HG03558 (cell line): Measurements from ENCODE around the gene FHOD3.

Experiments
- ATAC-seq: cut with Tn5 transposase; IDR thresholded peaks from one replicate; pipeline ENCODE4 v1.9.1; 2021; ENCODE audit warnings: moderate number of reproducible peaks; ENCODE audit not compliant: unreplicated experiment; ENCODE audit errors: extremely low read depth

FHOD3 gene

GRCh38 chr18:36672437-36673344 lies 375.2 kb downstream of the FHOD3 start:
- no peak for ATAC-seq

GRCh38 chr18:36673452-36673851 lies 375.9 kb downstream of the FHOD3 start:
- no peak for ATAC-seq

GRCh38 chr18:36675076-36675475 lies 377.6 kb downstream of the FHOD3 start:
- no peak for ATAC-seq

DNA sequence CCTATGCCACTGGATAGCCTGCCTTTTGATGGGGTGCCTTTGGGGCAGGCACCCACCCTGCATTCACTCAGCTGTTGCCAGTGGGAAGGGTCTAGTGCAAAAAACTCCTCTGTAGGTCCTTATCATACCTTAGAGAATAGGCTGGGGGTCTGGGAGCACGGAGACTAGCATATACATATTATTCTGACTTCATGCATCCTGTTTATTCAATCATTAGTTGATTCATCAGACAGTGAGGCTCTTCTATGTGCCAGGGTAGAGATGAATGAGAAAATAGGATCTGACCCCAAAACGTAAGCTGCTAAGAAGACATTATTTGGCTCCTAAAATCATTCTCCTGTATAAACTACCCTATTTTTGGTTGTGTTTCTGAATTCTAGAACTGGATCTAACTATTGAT lies 378.0 kb downstream of the FHOD3 start:
- no peak for ATAC-seq

GRCh38 chr18:36676629-36677028 lies 379.1 kb downstream of the FHOD3 start:
- ATAC-seq = no peak

- no peak for ATAC-seq
Measured at GRCh38 chr18:36680042-36680441, 382.5 kb downstream of the FHOD3 start.

GRCh38 chr18:36685580-36685979 lies 388.1 kb downstream of the FHOD3 start:
- ATAC-seq = no peak

DNA sequence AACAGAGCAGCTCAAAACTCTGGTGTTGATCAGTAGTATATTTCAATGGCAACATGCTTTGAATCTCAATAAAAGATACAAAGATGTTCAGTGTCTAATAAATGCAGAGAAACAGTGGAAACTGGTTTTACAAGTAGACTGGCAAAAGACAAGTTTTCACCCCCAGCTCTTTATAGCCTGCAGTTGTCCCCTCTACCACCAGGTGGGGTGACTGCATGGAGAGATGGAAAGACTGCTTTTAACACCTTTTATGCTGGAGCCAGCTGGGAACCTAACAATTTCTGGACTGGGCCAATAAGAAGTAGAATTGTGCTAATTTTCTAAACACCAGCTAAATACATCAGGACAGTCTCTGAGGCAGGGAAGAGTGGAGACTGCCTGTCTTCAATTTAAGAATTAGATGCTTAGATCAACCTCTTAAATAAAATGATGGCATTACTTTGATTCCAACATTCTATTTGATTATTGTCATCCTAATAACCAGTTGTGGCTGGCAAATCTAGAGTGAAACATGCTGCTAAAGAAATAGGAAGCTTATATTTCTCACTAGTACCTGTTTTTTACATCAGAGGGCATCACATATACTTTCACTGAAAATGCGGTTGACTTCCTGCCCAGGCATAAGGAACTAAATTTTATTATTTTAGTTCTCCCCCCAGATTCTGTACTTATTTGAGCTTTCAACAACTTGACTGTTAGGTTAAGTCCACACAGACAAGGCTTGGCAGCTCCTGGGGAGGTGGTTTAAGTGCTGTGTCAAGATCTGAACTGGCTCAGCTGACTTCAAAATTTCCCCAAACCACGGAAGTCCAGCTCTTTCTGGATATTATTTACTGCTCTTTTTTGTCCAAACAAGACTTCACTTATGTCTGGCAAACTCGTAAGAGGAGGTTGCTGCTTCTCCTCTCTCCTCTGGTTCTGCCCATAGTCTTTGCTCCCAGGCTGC lies 390.8 kb downstream of the FHOD3 start:
- no peak for ATAC-seq

- ATAC-seq = no peak
Measured at GRCh38 chr18:36692371-36692770, 394.9 kb downstream of the FHOD3 start.

DNA sequence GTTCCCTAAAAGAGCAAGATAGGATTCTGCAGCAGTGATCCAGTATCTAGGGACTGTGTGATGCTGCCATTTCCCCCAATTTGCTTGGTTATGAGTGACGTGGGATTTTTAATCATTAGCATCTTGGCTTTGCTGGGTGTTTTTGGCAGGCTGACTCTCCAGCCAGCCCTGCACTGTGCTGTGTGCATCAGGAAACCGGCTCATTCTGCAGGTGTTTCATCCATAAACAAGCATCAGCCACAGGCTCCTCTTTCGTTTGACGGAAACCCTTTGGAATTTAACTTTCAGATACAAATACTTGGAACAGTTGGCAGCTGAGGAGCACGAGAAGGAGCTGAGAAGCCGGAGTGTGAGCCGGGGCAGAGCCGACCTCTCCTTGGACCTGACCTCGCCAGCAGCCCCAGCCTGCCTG lies 395.4 kb downstream of the FHOD3 start:
- ATAC-seq = no peak

DNA sequence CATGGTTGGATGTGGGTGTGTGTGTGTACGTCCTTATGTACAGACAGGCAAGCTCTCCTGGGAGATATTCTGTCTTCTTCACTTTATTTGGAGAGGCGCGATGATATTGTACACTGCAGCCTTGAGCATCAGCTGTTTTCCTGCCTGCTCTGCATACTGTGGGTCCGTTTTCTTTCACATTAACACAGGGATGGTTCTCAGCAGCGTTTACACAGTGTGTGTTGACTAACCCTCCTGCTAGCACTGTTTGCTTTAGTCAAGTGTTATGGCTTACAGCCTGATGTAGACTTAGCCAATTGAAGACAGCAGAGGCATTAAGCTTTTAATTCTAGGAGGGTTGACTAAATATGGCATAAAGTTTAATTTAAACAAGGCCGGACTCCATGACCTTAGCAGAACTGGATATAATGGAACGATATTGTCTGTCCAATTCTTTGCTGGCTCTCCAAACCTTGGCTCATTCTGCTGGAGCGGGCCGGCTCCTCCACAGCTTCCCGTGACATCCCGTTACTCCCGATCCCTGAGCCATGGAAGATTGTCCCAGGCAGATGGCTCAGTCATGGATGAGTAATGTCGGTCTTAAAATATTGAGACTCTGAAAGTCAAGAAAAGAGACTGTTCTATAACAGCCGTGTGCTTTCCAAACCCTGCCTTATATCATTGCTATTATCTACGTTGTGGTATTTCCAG lies 396.6 kb downstream of the FHOD3 start:
- no peak for ATAC-seq

DNA sequence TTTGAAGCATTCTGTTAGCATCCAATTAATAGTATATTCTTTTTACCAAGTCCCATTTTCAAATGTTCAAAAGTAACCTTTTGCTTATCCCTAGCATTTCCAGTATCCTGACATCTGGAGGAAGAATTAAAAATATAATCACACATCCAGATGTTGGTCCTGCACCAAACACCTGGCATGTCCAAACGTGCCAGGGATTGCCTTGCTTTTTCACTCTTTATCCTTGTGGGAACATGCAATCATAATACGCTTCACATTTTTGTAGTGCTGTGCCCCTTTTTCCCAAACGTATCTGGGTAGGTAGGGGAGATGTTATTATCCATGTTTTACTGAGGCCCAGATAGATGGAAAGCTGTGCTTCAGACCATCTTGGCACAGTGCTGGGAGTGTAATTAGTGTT lies 398.3 kb downstream of the FHOD3 start:
- no peak for ATAC-seq

- ATAC-seq = no peak
Measured at GRCh38 chr18:36697905-36698304, 400.4 kb downstream of the FHOD3 start.

GRCh38 chr18:36700955-36701354 lies 403.4 kb downstream of the FHOD3 start:
- ATAC-seq = no peak

DNA sequence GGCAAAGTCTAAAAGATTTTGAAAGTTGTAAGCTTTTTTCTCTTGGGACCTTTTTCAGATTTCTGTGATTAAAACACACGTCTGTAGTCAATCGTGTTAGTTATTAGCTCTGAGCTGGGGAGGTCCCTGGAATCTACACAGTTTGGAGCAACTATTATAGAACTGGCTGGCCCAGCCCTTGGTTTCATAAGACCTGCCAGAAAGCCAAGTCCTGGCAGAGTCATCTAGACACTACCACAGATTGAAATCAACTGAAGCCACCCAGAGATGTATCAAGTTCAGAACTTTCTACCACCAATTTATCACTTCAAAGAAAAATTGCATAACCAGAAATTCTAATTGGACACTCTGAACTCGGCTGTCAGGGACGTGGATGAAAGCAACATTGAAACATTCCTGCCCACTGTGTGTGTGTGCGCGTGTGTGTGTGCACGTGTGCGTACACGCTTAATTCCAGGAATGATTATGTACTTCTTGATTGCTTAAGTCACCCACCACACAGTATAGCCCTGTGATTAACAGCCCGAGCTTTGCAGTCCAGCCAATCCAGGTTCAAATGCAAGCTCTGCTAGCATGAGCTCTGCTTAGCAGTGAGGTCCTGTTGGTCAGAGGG lies 405.0 kb downstream of the FHOD3 start:
- no peak for ATAC-seq

GRCh38 chr18:36704156-36704555 lies 406.6 kb downstream of the FHOD3 start:
- ATAC-seq = no peak

- no peak for ATAC-seq
Measured at GRCh38 chr18:36706134-36706881, 408.8 kb downstream of the FHOD3 start.

DNA sequence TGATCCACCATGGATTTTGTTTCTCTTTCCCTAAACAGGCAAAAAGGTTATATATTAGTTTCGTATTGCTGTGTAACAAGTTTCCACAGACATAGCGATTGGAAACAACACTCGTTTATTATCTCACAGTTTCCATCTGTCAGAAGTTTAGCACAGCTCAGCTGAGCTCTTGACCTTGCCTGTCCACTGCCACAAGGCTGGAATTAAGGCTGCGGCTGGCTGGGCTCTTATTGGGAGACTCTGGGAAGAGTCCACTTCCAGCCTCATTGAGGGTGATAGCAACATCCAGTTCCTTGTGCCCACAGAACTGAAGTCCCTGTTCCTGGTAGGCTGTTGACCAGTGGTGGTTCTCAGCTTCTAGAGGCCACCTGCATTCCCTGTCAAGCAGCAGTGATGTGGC lies 410.9 kb downstream of the FHOD3 start:
- ATAC-seq = no peak

GRCh38 chr18:36709315-36709714 lies 411.8 kb downstream of the FHOD3 start:
- no peak for ATAC-seq
